Measurements from ENCODE around the gene SSBP4. TPM values are rescaled to one million over a fixed set of nuclear protein-coding genes. Genes with fewer than 3 reads are reported as not detected.

Gene SSBP4
- total RNA-seq, 1 experiment from 2014 or later = 46.1 TPM

- no peak overlapping the region for H4K5ac ChIP-seq (ENCODE audit: insufficient read length, low read depth, low read length)
- no peak overlapping the region for H3K23ac ChIP-seq (ENCODE audit: insufficient read length, low read depth, low read length)
- no CpG with 5 or more reads among the region's 22 CpGs for WGBS (ENCODE audit: extremely low coverage, insufficient read length, low lambda C conversion rate)
- no peaks in the 10 kb centered on the region for H4K20me1 ChIP-seq (ENCODE audit: control insufficient read depth, insufficient read depth, insufficient read length)
- H3K79me2 ChIP-seq (ENCODE audit: insufficient read depth, low read length) = no peaks in the 10 kb centered on the region
- H2BK15ac ChIP-seq (ENCODE audit: low read depth, low read length) = no peak overlapping the region
- no peak overlapping the region for H2BK5ac ChIP-seq (ENCODE audit: insufficient read length, low read length)
- H3K4me1 ChIP-seq (ENCODE audit: insufficient read depth, low read length) = no peaks in the 10 kb centered on the region
- H4K8ac ChIP-seq (replicated peaks; ENCODE audit: insufficient read length, low read depth, low read length) = no peak overlapping the region
- H3K27ac ChIP-seq (ENCODE audit: insufficient read length, low read depth, low read length) = no peak overlapping the region
- H3K23me2 ChIP-seq (ENCODE audit: insufficient read length, low read depth, low read length, poor library complexity, severe bottlenecking) = no peaks in the 10 kb centered on the region
- no peaks in the 10 kb centered on the region for H3K9me3 ChIP-seq (ENCODE audit: control insufficient read depth, low read depth, low read length)
- DNase-seq = peak; percentile 64
- no peak overlapping the region for H3K4me2 ChIP-seq (ENCODE audit: insufficient read depth, insufficient read length, low read length)
- H3K56ac ChIP-seq (ENCODE audit: insufficient read length, low read depth, low read length) = no peak overlapping the region
- peaks cover 11 to 14% of the 10 kb centered on the region in 2 experiments for H3K4me1 Mint-ChIP-seq
- H3T11ph ChIP-seq (ENCODE audit: low read length) = no peak overlapping the region
- no peak for TF ChIP-seq CTCF (conservative IDR thresholded peaks at IDR 0.05)
- no peak overlapping the region for H2AFZ ChIP-seq (ENCODE audit: low read length)
- no peaks in the 10 kb centered on the region; a peak in 1 of 5 replicates for H3K9me3 Mint-ChIP-seq
- H2BK120ac ChIP-seq (ENCODE audit: low read depth, low read length, poor library complexity, severe bottlenecking) = no peak overlapping the region
- no peaks in the 10 kb centered on the region for H3K27me3 Mint-ChIP-seq (ENCODE audit: low read depth)
- peak overlapping the region in 1 of 2 experiments; percentile 54; a peak in 1 of 5 replicates for H3K4me3 Mint-ChIP-seq
- no peak overlapping the region for H3K18ac ChIP-seq (ENCODE audit: insufficient read length, low read depth, low read length)
- peak overlapping the region in 2 of 3 experiments; percentile 7 to 10; a peak in 5 of 7 replicates for H3K27ac Mint-ChIP-seq
- H3K79me1 ChIP-seq (ENCODE audit: insufficient read depth, low read depth, low read length, poor library complexity, severe bottlenecking) = no peaks in the 10 kb centered on the region
- no peak overlapping the region for H2AK5ac ChIP-seq (ENCODE audit: insufficient read length, low read length)
- H2BK20ac ChIP-seq (ENCODE audit: low read depth, low read length, poor library complexity, severe bottlenecking) = no peak overlapping the region
- H3K14ac ChIP-seq (ENCODE audit: insufficient read depth, low read length) = no peak overlapping the region
- no peak overlapping the region for H3K9ac ChIP-seq (ENCODE audit: extremely low read depth, insufficient read length, low read length)
- H2BK12ac ChIP-seq (ENCODE audit: insufficient read length, low read depth, low read length) = no peak overlapping the region
- no peak overlapping the region for H3K4ac ChIP-seq (ENCODE audit: low read depth, low read length)
- H3K36me3 Mint-ChIP-seq (ENCODE audit: insufficient read depth in 1 of 3, low read depth in 3 of 3) = peaks cover 0 to 2% (median 0%) of the 10 kb centered on the region in 3 experiments; a peak in 1 of 7 replicates
- no peaks in the 10 kb centered on the region for H3K27me3 ChIP-seq (ENCODE audit: insufficient read depth, low read length)
- H4K91ac ChIP-seq (ENCODE audit: insufficient read length, low read depth, low read length) = no peak overlapping the region
Observed at GRCh38 chr19:18379803-18380747, 39.1 kb upstream of the SSBP4 start.

Measured in H9 (cell line).